ENCODE data around the gene OR5B21.

Gene OR5B21

DNA sequence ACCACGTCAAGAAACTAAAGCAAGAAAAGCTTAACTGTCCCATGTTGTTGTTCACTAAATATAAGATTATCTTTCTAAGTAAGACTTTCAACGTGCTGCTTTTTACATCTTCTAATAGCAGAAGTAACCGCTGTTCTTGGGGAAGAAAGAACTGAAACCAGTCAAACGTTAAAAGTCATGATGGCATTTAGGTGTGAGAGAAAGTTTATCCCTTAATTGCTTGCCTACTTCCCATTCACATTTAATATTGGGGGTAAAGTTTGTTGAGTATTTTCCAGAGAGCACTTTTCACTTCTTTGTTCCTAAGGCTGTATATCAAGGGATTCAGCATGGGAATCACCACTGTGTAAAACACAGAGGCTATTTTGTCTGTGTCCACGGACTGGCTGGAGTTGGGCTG lies 970 bp downstream of the OR5B21 start:
- TF ChIP-seq, protein P1, sequence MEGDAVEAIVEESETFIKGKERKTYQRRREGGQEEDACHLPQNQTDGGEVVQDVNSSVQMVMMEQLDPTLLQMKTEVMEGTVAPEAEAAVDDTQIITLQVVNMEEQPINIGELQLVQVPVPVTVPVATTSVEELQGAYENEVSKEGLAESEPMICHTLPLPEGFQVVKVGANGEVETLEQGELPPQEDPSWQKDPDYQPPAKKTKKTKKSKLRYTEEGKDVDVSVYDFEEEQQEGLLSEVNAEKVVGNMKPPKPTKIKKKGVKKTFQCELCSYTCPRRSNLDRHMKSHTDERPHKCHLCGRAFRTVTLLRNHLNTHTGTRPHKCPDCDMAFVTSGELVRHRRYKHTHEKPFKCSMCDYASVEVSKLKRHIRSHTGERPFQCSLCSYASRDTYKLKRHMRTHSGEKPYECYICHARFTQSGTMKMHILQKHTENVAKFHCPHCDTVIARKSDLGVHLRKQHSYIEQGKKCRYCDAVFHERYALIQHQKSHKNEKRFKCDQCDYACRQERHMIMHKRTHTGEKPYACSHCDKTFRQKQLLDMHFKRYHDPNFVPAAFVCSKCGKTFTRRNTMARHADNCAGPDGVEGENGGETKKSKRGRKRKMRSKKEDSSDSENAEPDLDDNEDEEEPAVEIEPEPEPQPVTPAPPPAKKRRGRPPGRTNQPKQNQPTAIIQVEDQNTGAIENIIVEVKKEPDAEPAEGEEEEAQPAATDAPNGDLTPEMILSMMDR (conservative IDR thresholded peaks at IDR 0.05) = no peak
- H3K27ac ChIP-seq = no peak overlapping the region

DNA sequence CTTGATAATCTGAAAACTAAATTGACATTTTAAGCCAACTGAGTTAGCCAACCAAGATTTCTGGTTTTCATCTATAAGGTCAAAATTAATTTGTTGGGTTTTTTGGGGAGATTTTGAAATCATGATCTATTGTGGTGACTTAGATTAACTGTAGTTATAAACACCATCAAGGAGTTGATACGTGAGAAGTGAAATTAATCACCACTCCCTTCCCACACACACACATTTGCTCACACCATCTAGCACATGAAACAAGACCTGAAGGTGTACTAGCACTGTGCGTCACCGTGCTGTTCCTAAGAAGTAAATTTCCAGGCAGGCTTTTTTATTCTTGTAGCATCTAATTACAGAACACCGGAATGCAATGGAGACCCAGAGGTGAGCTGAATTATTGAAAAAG lies 2.1 kb downstream of the OR5B21 start:
- TF ChIP-seq, protein P1 (conservative IDR thresholded peaks at IDR 0.05) = no peak
- no peak overlapping the region for H3K27ac ChIP-seq

DNA sequence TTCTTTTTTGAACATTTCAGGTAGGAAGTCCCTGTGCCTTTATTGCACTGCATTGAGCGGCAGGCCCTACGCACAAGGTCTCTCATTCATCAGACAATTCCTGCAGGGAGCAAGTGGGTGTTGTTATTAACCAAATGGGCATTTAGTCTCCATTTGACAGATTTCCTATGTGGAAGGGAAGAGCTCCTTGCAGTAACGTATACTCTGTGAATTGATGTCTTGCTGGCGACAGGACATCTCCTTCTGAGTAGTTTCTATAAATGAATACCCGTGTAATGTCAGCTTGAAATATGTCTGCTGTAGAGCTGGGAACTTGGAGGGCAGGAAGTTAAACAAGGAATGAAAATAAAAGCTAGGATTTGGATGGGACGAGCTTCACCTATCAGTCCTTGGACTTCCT lies 3.7 kb downstream of the OR5B21 start:
- H3K27ac ChIP-seq = no peak overlapping the region
- TF ChIP-seq, protein P1 (conservative IDR thresholded peaks at IDR 0.05) = no peak

DNA sequence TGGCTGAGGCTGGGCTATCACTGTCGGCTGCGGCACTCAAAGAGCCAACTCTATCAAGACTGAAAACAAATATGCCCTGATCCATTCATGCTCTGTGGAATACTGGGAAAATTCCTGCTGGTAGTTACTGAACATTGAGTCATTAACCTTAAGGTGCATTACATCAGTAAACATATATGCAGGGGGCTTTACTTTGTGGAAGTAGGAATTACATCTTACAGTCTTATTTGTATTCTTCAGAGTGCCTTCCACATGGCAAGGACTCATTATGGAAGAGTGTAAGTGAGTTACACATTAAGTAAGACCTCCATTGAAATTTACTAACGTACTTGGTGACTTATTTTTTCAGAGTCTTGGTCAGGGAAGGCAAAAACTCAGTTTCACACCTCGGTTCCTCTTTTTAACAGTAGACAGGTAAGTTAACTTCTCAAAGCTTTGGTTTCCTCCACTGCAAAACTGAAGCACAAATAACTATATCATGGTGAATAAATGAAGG lies 4.5 kb downstream of the OR5B21 start:
- TF ChIP-seq, protein P1 (conservative IDR thresholded peaks at IDR 0.05) = no peak
- no peak overlapping the region for H3K27ac ChIP-seq

DNA sequence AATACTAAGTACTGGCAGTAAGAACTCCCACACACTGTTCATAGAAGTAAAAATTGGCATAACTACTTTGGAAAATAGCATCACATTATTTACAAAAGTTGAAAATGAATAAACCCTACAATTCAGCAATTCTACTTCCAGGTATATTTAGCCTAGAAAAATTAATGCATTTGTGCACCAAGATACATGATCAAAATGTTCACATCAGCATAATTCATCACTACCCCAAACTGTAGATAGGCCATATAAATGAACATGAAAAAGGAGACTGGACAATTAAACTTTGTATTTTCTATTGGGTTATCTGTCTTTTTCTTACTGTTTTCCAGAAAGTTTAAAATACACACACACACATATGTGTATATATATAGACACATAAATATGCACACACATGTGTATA lies 5.9 kb downstream of the OR5B21 start:
- no peak overlapping the region for H3K27ac ChIP-seq
- TF ChIP-seq, protein P1 (conservative IDR thresholded peaks at IDR 0.05) = no peak

DNA sequence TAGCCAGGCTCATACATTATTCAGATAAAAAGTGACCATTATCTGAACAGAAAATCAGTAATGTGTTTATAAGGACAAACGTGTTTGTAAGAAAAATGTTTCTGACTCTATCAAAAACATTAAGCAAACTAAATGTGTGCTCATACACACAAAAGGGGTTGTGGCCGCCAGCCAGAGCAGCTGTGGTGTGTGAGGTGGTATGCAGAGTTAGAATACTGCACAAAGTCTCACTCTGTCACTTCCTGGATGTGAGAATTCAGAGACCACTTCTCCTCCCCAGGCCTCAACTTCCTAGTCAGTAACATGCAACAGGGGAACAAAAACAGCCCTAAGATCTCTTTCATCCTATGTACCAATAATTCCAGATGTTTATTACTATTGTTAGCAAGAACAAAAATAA lies 9.4 kb downstream of the OR5B21 start:
- no peak overlapping the region for H3K27ac ChIP-seq
- TF ChIP-seq, protein P1 (conservative IDR thresholded peaks at IDR 0.05) = no peak

DNA sequence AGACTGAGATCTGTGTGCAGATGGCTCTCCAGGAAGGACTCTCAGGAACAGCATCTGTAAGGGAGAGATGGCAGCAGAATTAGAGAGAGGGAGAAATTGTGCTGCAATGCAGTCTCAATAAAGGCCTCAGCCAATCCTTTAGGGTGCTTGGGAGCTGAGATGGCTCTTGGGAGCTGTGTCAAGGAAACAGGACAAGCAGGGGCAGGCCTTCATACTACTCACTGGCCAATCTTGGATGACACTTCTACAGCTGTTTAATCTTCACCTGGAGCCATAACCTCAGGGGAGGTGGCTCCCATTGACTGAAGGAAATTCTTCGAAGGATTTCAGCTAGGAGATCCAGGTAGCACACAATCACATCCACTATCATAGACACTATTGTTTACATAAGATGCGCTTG lies 10.0 kb downstream of the OR5B21 start:
- TF ChIP-seq, protein P1 (conservative IDR thresholded peaks at IDR 0.05) = no peak
- H3K27ac ChIP-seq = no peak overlapping the region

Data from VCaP (cell line).